GM23338 (cell line): ENCODE results near the gene PCP4. TPM values are rescaled to one million over a fixed set of nuclear protein-coding genes. Genes with fewer than 3 reads are reported as not detected.

Source experiments
- ATAC-seq: fragments of 200-7000 bp; cut with Tn5 transposase; 3 replicates; pipeline ENCODE4 v1.9.1; 2020
- DNase-seq: peaks from one replicate; pipeline ENCODE4 v3.0.0-alpha.2; 2015; ENCODE audit warnings: low spot score
- H2AFZ ChIP-seq: fragments of 200-600 bp; sonication (generic); 2 replicates; pipeline ENCODE4 v1.8.0; 2016; ENCODE audit warnings: antibody characterized with exemption, mild to moderate bottlenecking, moderate library complexity
- H3F3A ChIP-seq: fragments of 200-600 bp; sonication (generic); replicated peaks from 2 replicates; pipeline ENCODE4 v1.8.0; 2017; ENCODE audit warnings: antibody characterized with exemption, mixed run types, low read depth
- H3K27ac ChIP-seq: fragments of 200-600 bp; sonication (generic); 2 replicates; pipeline ENCODE4 v1.6.1; 2016; ENCODE audit warnings: low read depth
- H3K27me3 ChIP-seq: fragments of 200-600 bp; sonication (generic); 2 replicates; pipeline ENCODE4 v1.8.0; 2016; ENCODE audit warnings: mild to moderate bottlenecking, mixed run types, moderate library complexity; ENCODE audit not compliant: insufficient read depth
- H3K36me3 ChIP-seq: fragments of 200-600 bp; sonication (generic); 2 replicates; pipeline ENCODE4 v1.8.0; 2016; ENCODE audit warnings: mild to moderate bottlenecking; ENCODE audit not compliant: insufficient read depth
- H3K4me1 ChIP-seq: fragments of 200-600 bp; sonication (generic); 2 replicates; pipeline ENCODE4 v1.8.0; 2016; ENCODE audit warnings: mild to moderate bottlenecking, moderate library complexity; ENCODE audit not compliant: insufficient read depth
- H3K4me2 ChIP-seq: fragments of 200-600 bp; sonication (generic); 2 replicates; pipeline ENCODE4 v1.7.1; 2017; ENCODE audit warnings: mixed run types
- H3K4me3 ChIP-seq: fragments of 200-600 bp; sonication (generic); 2 replicates; pipeline ENCODE4 v1.6.1; 2016; ENCODE audit warnings: mixed run types
- H3K79me2 ChIP-seq: fragments of 200-600 bp; sonication (generic); replicated peaks from 2 replicates; pipeline ENCODE4 v1.8.0; 2017; ENCODE audit warnings: mild to moderate bottlenecking; ENCODE audit not compliant: insufficient read depth
- H3K9me2 ChIP-seq: fragments of 200-600 bp; sonication (generic); 2 replicates; pipeline ENCODE4 v1.8.0; 2017; ENCODE audit not compliant: insufficient read depth
- H4K20me1 ChIP-seq: fragments of 200-600 bp; sonication (generic); replicated peaks from 2 replicates; pipeline ENCODE4 v1.8.0; 2017; ENCODE audit warnings: mild to moderate bottlenecking; ENCODE audit not compliant: insufficient read depth
- H3K27ac Mint-ChIP-seq: 2 replicates; pipeline ENCODE4 v1.8.0; 2020; ENCODE audit warnings: inconsistent platforms, mild to moderate bottlenecking, moderate library complexity, mixed read lengths
- H3K27me3 Mint-ChIP-seq: 3 replicates; pipeline ENCODE4 v1.8.0; 2022; ENCODE audit warnings: low read depth, mild to moderate bottlenecking, moderate library complexity, mixed read lengths, inconsistent platforms; ENCODE audit not compliant: insufficient read depth, poor library complexity
- H3K36me3 Mint-ChIP-seq: 3 replicates; pipeline ENCODE4 v1.8.0; 2021; ENCODE audit warnings: low read depth, mild to moderate bottlenecking, inconsistent platforms, moderate library complexity, mixed read lengths
- H3K4me1 Mint-ChIP-seq: 3 replicates; pipeline ENCODE4 v1.8.0; 2020; ENCODE audit warnings: mild to moderate bottlenecking, inconsistent platforms, mixed read lengths
- H3K4me3 Mint-ChIP-seq: 3 replicates; pipeline ENCODE4 v1.8.0; 2021; ENCODE audit warnings: moderate library complexity, mild to moderate bottlenecking, inconsistent platforms, mixed read lengths
- H3K9me3 Mint-ChIP-seq: 3 replicates; pipeline ENCODE4 v1.8.0; 2020; ENCODE audit warnings: moderate library complexity, mild to moderate bottlenecking, inconsistent platforms, mixed read lengths
- CREB1 ChIP-seq: fragments of 250-450 bp; sonication (Bioruptor Pico); IDR thresholded peaks from 2 replicates; pipeline ENCODE4 v1.5.0; 2020; ENCODE audit warnings: low read depth, mild to moderate bottlenecking, moderate library complexity
- ETS1 ChIP-seq: IDR thresholded peaks from 2 replicates; pipeline ENCODE4 v1.6.1; 2016; ENCODE audit warnings: antibody characterized with exemption
- EZH2 ChIP-seq: fragments of 200-600 bp; sonication (generic); IDR thresholded peaks from one replicate; pipeline ENCODE4 v1.8.0; 2017; ENCODE audit warnings: antibody characterized with exemption, mild to moderate bottlenecking, low read depth; ENCODE audit not compliant: unreplicated experiment
- EZH2phosphoT487 ChIP-seq: fragments of 200-600 bp; sonication (generic); IDR thresholded peaks from one replicate; pipeline ENCODE4 v1.8.1; 2018; ENCODE audit warnings: antibody characterized with exemption; ENCODE audit not compliant: unreplicated experiment
- JUNB ChIP-seq: IDR thresholded peaks from one replicate; pipeline ENCODE4 v1.6.1; 2016; ENCODE audit warnings: antibody characterized with exemption; ENCODE audit not compliant: unreplicated experiment
- NANOG ChIP-seq: IDR thresholded peaks from 2 replicates; pipeline ENCODE4 v1.6.1; 2016; ENCODE audit warnings: antibody characterized with exemption, borderline replicate concordance
- POLR2AphosphoS5 ChIP-seq: IDR thresholded peaks from 2 replicates; pipeline ENCODE4 v1.6.1; 2016; ENCODE audit warnings: antibody characterized with exemption, low read depth
- STAT1 ChIP-seq: IDR thresholded peaks from one replicate; pipeline ENCODE4 v1.6.1; 2016; ENCODE audit warnings: antibody characterized with exemption; ENCODE audit not compliant: unreplicated experiment
- ZNF114 ChIP-seq: fragments of 250-450 bp; sonication (Bioruptor Pico); IDR thresholded peaks from 2 replicates; pipeline ENCODE4 v1.5.0; 2020; ENCODE audit warnings: mild to moderate bottlenecking, moderate library complexity
- ZNF331 ChIP-seq: fragments of 250-450 bp; sonication (Bioruptor Pico); IDR thresholded peaks from 2 replicates; pipeline ENCODE4 v1.5.0; 2020; ENCODE audit warnings: low read depth, mild to moderate bottlenecking, moderate library complexity
- ZNF462 ChIP-seq: fragments of 250-450 bp; sonication (Bioruptor Pico); IDR thresholded peaks from 2 replicates; pipeline ENCODE4 v1.5.0; 2020; ENCODE audit warnings: mild to moderate bottlenecking, moderate library complexity
- polyA plus RNA-seq: library from polyadenylated mRNA; unstranded; fragments of >200 nt; fragmentation: Nextera tagmentation; extraction: Ambion mirVana; gene quantifications from 2 replicates; pipeline ENCODE4 v1.2.1, GENCODE V29; 2016
- total RNA-seq: library from RNA; depleted of rRNA; stranded (reverse); fragments of >200 nt; shearing (Covaris generic); gene quantifications from 2 replicates; pipeline ENCODE4 v1.2.3, GENCODE V29; 2014
- TF ChIP-seq, protein P1 (sequence below), 2 experiments: fragments of 200-600 bp in 1 of 2; sonication (generic) in 1 of 2; conservative IDR thresholded peaks; 2 replicates each; pipeline versions ENCODE4 v1.5.1 to v1.6.1; 2016 to 2017; ENCODE audit warnings: antibody characterized with exemption in 2 of 2, low read depth in 2 of 2, mild to moderate bottlenecking in 2 of 2, moderate library complexity in 1 of 2
- TF ChIP-seq, protein P2 (sequence below): IDR thresholded peaks from one replicate; pipeline ENCODE4 v1.6.1; 2018; ENCODE audit warnings: antibody characterized with exemption; ENCODE audit not compliant: unreplicated experiment

The PCP4 gene
- total and polyA plus RNA-seq, 2 experiments from 2014 or later, result 7.3 TPM; not detected in 1

DNA sequence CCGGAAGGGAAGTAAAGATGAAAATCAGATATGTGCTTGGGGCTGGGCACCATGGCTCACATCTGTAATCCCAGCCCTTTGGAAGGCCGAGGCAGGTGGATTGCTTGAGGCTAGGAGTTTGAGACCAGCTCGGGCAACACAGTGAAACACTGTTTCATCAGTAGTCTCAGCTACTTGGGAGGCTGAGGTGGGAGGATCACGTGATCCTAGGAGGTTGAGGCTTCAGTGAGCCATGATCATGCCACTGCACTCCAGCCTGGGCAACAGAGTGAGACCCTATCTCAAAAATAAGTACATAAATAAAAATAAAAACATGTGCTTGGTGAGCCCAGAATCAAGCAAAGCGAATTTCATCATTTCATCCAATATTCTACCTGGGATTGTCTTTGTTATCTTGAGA, 23.3 kb upstream of the PCP4 start:
- DNase-seq (no peak), ATAC-seq (no peak)
- H3K27me3 ChIP-seq, result no peaks in the 10 kb centered on the region
- Mint-ChIP-seq H3K4me3 (no peak overlapping the region), H3K36me3 (no peaks in the 10 kb centered on the region; the same call in 2 of the 3 replicates), H3K27ac (no peak overlapping the region), H3K27me3 (no peaks in the 10 kb centered on the region), H3K9me3 (no peaks in the 10 kb centered on the region; the same call in 2 of the 3 replicates), H3K4me1 (peaks cover 14% of the 10 kb centered on the region)
- TF ChIP-seq ZNF462 (CRISPR knock-in tag), result no peak
- no peak for TF ChIP-seq ZNF331
- TF ChIP-seq NANOG, result no peak
- TF ChIP-seq EZH2phosphoT487, result no peak
- no peak for TF ChIP-seq JUNB
- TF ChIP-seq POLR2AphosphoS5, result no peak
- no peak for TF ChIP-seq STAT1
- TF ChIP-seq ETS1, result no peak
- no peak for TF ChIP-seq ZNF114
- no peak for TF ChIP-seq CREB1
- TF ChIP-seq EZH2, result no peak
- TF ChIP-seq, protein P1, sequence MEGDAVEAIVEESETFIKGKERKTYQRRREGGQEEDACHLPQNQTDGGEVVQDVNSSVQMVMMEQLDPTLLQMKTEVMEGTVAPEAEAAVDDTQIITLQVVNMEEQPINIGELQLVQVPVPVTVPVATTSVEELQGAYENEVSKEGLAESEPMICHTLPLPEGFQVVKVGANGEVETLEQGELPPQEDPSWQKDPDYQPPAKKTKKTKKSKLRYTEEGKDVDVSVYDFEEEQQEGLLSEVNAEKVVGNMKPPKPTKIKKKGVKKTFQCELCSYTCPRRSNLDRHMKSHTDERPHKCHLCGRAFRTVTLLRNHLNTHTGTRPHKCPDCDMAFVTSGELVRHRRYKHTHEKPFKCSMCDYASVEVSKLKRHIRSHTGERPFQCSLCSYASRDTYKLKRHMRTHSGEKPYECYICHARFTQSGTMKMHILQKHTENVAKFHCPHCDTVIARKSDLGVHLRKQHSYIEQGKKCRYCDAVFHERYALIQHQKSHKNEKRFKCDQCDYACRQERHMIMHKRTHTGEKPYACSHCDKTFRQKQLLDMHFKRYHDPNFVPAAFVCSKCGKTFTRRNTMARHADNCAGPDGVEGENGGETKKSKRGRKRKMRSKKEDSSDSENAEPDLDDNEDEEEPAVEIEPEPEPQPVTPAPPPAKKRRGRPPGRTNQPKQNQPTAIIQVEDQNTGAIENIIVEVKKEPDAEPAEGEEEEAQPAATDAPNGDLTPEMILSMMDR (conservative IDR thresholded peaks at IDR 0.05; ENCODE audit: low read depth in 2 of 2), result no peak
- TF ChIP-seq, protein P2, sequence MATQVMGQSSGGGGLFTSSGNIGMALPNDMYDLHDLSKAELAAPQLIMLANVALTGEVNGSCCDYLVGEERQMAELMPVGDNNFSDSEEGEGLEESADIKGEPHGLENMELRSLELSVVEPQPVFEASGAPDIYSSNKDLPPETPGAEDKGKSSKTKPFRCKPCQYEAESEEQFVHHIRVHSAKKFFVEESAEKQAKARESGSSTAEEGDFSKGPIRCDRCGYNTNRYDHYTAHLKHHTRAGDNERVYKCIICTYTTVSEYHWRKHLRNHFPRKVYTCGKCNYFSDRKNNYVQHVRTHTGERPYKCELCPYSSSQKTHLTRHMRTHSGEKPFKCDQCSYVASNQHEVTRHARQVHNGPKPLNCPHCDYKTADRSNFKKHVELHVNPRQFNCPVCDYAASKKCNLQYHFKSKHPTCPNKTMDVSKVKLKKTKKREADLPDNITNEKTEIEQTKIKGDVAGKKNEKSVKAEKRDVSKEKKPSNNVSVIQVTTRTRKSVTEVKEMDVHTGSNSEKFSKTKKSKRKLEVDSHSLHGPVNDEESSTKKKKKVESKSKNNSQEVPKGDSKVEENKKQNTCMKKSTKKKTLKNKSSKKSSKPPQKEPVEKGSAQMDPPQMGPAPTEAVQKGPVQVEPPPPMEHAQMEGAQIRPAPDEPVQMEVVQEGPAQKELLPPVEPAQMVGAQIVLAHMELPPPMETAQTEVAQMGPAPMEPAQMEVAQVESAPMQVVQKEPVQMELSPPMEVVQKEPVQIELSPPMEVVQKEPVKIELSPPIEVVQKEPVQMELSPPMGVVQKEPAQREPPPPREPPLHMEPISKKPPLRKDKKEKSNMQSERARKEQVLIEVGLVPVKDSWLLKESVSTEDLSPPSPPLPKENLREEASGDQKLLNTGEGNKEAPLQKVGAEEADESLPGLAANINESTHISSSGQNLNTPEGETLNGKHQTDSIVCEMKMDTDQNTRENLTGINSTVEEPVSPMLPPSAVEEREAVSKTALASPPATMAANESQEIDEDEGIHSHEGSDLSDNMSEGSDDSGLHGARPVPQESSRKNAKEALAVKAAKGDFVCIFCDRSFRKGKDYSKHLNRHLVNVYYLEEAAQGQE, result no peak
- no peak overlapping the region for H3K4me3 ChIP-seq
- H3F3A ChIP-seq, result no peaks in the 10 kb centered on the region
- H4K20me1 ChIP-seq, result no peaks in the 10 kb centered on the region
- no peak overlapping the region for H2AFZ ChIP-seq
- no peaks in the 10 kb centered on the region for H3K36me3 ChIP-seq
- peaks cover 22% of the 10 kb centered on the region; the same call in 1 of the 2 replicates for H3K9me2 ChIP-seq
- no peak overlapping the region for H3K4me2 ChIP-seq
- H3K4me1 ChIP-seq, result peaks cover 5% of the 10 kb centered on the region; the same call in 1 of the 2 replicates
- H3K79me2 ChIP-seq, result no peaks in the 10 kb centered on the region
- no peak overlapping the region for H3K27ac ChIP-seq
